ENCODE data around the gene CELF4.

Gene CELF4

GRCh38 chr18:37277804-37278203, 287.8 kb downstream of the CELF4 start:
- TF ChIP-seq, protein P1, sequence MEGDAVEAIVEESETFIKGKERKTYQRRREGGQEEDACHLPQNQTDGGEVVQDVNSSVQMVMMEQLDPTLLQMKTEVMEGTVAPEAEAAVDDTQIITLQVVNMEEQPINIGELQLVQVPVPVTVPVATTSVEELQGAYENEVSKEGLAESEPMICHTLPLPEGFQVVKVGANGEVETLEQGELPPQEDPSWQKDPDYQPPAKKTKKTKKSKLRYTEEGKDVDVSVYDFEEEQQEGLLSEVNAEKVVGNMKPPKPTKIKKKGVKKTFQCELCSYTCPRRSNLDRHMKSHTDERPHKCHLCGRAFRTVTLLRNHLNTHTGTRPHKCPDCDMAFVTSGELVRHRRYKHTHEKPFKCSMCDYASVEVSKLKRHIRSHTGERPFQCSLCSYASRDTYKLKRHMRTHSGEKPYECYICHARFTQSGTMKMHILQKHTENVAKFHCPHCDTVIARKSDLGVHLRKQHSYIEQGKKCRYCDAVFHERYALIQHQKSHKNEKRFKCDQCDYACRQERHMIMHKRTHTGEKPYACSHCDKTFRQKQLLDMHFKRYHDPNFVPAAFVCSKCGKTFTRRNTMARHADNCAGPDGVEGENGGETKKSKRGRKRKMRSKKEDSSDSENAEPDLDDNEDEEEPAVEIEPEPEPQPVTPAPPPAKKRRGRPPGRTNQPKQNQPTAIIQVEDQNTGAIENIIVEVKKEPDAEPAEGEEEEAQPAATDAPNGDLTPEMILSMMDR (conservative IDR thresholded peaks at IDR 0.05): no peak

DNA sequence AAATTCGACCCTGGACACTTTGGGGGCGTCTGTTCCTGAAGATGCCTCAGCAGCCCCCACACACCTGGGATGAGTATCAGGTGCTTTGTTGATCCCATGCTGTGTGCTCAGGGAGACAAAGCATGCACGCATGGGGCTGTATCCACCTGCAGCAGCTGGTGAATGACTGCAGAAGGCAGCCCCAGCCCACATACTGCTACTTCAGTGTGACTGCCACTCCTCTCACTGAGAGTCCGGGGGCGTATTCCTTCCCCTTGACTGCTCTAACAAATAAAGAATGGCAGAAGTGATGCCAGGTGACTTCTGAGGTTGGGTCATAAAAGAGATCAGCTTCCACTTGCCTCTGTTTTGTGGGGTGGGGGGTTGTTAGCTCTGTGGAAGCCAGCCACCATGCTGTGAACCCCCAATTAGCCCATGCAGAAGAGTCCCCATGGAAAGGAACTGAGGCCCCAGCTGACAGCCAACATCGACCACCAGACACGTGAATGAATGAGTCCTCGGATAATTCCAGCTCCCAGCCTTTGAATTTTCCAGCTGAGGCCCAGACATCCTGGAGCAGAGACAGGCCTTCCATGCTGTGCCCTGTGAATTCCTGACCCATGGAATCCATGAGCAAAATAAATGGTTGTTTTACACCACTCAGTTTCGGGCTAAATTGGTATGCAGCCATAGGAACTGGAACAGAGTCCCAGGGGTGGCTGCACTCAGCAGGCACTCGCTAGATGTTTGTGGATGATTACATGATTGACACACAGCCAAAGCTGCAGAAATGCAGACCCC, 289.3 kb downstream of the CELF4 start:
- TF ChIP-seq, protein P1 (conservative IDR thresholded peaks at IDR 0.05): no peak
- no peak overlapping the region for H3K27ac ChIP-seq

More at GRCh38 chr18:37277804-37278203, 287.8 kb downstream of the CELF4 start:
- H3K27ac ChIP-seq: no peak overlapping the region

GRCh38 chr18:37275237-37275741, 290.3 kb downstream of the CELF4 start:
- H3K27ac ChIP-seq: no peak overlapping the region
- TF ChIP-seq, protein P1 (conservative IDR thresholded peaks at IDR 0.05): no peak

DNA sequence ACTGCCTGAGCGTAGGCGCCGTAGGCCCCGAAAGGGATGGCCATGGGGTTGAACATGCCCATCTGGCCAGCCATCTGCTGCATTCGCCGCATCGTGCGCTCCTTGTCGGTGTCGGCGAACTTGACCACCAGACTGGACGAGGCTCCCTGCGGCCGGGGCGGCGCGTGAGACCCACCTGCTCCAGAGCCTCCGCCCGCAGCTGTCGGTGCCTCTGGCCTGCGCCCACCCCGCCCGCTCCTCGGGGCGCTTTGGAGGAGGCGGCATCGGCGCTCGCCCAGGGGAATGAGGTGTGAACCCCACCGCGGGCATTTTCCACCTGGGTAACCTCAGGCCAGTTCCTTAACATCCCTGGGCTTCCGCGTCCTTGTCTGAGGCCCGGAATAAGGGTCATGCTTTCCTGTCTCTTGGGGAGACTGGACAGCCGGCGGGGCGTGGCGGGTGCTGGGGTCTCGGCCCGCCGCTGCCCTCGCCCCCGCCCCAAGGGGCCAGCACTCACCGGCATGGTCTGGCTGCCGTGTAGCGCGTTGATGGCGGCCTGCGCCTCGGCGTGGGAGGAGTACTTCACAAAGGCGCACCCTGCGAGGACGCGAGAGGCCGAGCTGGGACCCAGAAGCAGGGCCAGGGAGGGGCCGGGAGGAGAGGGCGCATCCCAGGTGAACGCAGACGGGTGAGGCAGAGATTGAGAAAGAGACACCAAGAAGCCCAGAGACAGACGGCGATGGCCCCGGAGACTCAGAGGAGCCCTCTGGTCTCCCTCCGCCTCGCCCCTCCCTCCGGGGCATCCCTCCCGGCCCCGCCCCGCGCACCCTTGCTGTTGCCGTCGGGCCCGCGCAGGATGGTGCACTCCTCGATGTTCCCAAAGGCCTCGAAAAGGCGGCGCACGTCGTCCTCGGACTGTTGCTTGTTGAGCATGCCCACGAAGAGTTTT, 291.0 kb downstream of the CELF4 start:
- no peak overlapping the region for H3K27ac ChIP-seq
- TF ChIP-seq, protein P1 (conservative IDR thresholded peaks at IDR 0.05): no peak

DNA sequence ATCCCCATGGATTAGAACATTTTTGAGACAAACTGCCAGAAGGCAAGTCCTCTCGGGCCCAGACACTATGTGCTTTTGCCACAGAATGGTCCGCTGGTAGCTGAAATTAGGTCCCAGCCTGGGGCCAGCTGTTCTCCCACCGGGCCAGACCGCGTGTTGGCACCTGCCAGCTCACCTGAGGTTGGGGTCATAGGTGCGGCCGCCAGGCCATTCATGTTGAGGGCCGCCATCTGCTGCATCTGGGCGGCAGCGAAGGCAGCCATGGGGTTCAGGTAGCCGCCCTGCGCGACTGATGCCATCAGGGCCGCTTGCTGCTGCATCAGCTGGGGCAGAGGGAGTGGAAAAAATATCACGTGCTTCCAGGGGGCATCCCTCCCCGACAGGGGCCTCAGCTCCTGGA, 292.8 kb downstream of the CELF4 start:
- no peak overlapping the region for H3K27ac ChIP-seq
- TF ChIP-seq, protein P1 (conservative IDR thresholded peaks at IDR 0.05): no peak

DNA sequence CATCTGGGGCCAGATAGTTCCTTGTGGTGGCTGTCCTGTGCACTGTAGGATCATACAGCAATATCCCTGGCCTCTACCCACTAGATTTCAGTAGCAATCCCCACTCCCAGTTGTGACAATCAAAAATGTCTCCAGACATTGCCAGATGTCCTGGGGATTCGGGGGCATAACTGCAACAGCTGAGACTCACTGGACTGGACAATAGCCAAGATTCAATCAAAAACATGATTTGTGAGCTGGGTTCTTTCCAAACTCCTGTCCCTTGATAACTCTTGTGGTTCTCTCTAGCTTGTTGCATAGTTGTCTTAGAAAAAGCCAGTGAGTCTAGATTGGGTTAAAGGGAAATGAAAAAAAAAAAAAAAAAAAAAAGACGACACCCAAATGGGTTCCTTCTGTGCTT, 293.4 kb downstream of the CELF4 start:
- no peak overlapping the region for H3K27ac ChIP-seq
- TF ChIP-seq, protein P1 (conservative IDR thresholded peaks at IDR 0.05): no peak

GRCh38 chr18:37270666-37271052, 294.9 kb downstream of the CELF4 start:
- H3K27ac ChIP-seq: no peak overlapping the region
- TF ChIP-seq, protein P1 (conservative IDR thresholded peaks at IDR 0.05): no peak
